Measurements from ENCODE around the gene MIER2.

The MIER2 gene

GRCh38 chr19:295687-296370 lies 48.8 kb downstream of the MIER2 start:
- DNase-seq (ENCODE audit: extremely low spot score): no peak
- ChIA-PET POLR2A (no interaction called here), CTCF (no interaction called here)
- TF ChIP-seq ZNF384 (IDR thresholded peaks at IDR 0.05) (no peak), HDGF (IDR thresholded peaks at IDR 0.05; ENCODE audit: borderline replicate concordance) (no peak), SUZ12 (IDR thresholded peaks at IDR 0.05) (no peak), SP1 (IDR thresholded peaks at IDR 0.05) (no peak), FOXM1 (IDR thresholded peaks at IDR 0.05; ENCODE audit: borderline replicate concordance) (no peak), FOXA1 (IDR thresholded peaks at IDR 0.05) (no peak), TARDBP (IDR thresholded peaks at IDR 0.05) (no peak), ELF4 (IDR thresholded peaks at IDR 0.05) (no peak), ARNT (IDR thresholded peaks at IDR 0.05) (no peak), NFRKB (IDR thresholded peaks at IDR 0.05) (no peak), LEF1 (IDR thresholded peaks at IDR 0.05; ENCODE audit: borderline replicate concordance) (no peak), FOXK2 (IDR thresholded peaks at IDR 0.05) (no peak)
- TF ChIP-seq, protein P1, sequence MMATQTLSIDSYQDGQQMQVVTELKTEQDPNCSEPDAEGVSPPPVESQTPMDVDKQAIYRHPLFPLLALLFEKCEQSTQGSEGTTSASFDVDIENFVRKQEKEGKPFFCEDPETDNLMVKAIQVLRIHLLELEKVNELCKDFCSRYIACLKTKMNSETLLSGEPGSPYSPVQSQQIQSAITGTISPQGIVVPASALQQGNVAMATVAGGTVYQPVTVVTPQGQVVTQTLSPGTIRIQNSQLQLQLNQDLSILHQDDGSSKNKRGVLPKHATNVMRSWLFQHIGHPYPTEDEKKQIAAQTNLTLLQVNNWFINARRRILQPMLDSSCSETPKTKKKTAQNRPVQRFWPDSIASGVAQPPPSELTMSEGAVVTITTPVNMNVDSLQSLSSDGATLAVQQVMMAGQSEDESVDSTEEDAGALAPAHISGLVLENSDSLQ (IDR thresholded peaks at IDR 0.05): no peak

DNA sequence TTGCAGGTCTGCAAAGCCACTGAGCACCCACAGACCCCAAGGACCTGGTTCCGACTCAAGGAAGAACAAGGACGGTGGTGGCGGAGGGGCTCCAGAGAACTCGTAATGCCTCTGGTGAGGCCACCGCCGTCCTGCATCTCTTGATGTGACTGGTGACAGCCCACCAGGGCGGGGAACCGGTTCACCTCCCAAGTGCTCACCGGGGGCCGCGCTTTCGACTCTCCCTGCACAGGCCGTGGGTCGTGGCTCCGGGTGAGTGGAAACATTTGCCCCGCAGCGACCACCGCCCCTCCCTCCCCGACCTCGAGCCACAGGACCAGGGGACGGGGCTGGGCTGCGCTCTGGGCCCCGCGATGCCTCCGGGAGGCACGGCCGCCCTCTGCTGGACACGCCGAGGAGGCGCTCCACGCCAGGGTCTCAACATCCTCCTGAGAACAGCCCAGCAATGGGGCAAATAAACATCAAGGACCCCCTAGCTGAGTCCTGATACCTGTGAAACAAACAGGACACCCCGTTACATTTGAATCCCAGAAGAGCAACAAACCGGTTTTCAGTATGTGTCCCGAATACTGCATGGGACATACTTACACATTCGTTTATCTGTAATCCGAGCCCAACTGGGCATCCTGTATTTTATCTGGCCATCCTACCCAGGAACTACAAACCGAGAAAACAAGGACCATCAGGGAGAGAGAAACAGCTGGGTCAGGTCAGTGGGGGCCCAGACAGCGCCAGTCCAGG lies 49.5 kb downstream of the MIER2 start:
- ChIA-PET POLR2A (no interaction called here), CTCF (no interaction called here)
- DNase-seq (ENCODE audit: extremely low spot score): peak; percentile 57
- TF ChIP-seq HDGF (IDR thresholded peaks at IDR 0.05; ENCODE audit: borderline replicate concordance) (no peak), TARDBP (IDR thresholded peaks at IDR 0.05) (no peak), ELF4 (IDR thresholded peaks at IDR 0.05) (no peak), L3MBTL2 (conservative IDR thresholded peaks at IDR 0.05) (no peak)
- TF ChIP-seq, protein P1 (IDR thresholded peaks at IDR 0.05): no peak

DNA sequence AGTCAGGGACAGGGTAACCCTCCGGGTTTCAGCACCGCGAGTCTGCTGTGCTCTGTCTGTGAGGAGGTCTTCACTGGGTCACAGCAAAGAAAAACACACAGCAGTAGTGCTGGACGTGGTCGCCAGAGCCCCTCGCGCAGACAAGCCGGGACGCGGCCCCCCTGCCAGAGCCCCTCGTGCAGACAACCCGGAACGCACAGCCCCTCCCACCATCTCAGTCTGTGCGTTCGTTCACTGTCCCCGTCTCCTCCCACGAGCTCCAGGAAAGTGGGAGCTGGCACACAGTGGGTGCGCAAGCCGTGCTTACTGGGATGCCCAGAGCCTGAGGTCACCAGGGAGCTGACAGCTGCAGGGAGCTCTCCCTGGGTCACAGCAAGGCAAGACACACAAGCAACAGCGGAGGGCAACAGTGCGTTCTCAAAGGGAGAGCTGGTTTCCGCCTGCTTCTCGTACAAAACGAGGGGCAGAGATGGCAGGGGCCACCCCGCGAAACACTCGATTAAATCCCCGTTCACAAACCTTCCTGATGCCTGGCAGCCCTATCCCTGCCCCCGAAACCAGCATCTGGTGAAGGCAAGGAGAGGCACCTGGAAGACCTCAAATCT lies 50.2 kb downstream of the MIER2 start:
- POLR2A ChIA-PET: no interaction called here
- CTCF ChIA-PET: no interaction called here

DNA sequence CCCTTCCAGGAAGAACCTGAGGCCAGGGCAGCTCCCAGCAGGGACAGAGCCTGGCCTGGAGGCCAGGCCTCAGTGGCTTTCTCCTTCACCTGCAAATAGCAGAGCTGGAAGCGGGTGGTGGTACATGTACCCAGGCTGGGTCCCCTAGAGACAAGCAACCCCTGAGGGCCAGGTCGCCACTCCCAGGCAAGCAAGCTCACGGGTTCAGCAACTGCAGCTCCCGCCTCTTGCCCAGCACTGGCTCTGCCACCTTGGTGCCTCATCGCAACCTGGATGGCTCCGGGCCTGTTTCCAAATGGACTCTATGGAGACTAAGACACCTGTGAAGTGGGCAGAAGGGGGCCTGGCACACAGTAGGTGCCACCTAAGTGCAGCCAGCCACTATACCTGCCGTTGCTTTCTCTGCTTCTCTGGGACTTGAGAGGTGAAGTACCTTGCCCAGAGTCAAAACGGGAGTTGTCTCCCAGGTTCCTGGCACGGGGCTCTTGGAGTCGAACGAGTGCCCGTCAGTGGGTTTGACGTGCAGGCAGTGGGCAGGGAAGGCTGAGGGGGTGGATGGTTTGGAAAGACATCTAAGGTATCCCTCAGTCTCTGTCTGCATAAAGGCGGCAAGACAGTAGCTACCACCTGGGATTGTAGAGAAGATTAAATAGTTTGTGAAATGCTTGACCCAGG lies 51.0 kb downstream of the MIER2 start:
- no peak for TF ChIP-seq TARDBP (IDR thresholded peaks at IDR 0.05)
- no peak for TF ChIP-seq L3MBTL2 (conservative IDR thresholded peaks at IDR 0.05)
- no peak for TF ChIP-seq FOXK2 (IDR thresholded peaks at IDR 0.05)
- no peak for TF ChIP-seq FOXM1 (IDR thresholded peaks at IDR 0.05; ENCODE audit: borderline replicate concordance)
- TF ChIP-seq FOXA1 (IDR thresholded peaks at IDR 0.05): no peak
- ChIA-PET CTCF (no interaction called here), POLR2A (no interaction called here)
- no peak for DNase-seq (ENCODE audit: extremely low spot score)

More for the DNA sequence above, 50.2 kb downstream of the MIER2 start:
- DNase-seq (ENCODE audit: extremely low spot score): no peak
- TF ChIP-seq SUZ12 (IDR thresholded peaks at IDR 0.05) (no peak), LEF1 (IDR thresholded peaks at IDR 0.05; ENCODE audit: borderline replicate concordance) (no peak), ZNF384 (IDR thresholded peaks at IDR 0.05) (no peak), TARDBP (IDR thresholded peaks at IDR 0.05) (no peak), FOXA1 (IDR thresholded peaks at IDR 0.05) (no peak), FOXM1 (IDR thresholded peaks at IDR 0.05; ENCODE audit: borderline replicate concordance) (no peak), ELF4 (IDR thresholded peaks at IDR 0.05) (no peak)

- ChIA-PET CTCF (no interaction called here), POLR2A (no interaction called here)
- no peak for DNase-seq (ENCODE audit: extremely low spot score)
- TF ChIP-seq ZNF384 (IDR thresholded peaks at IDR 0.05): no peak
- no peak for TF ChIP-seq ARNT (IDR thresholded peaks at IDR 0.05)
- no peak for TF ChIP-seq FOXA1 (IDR thresholded peaks at IDR 0.05)
- no peak for TF ChIP-seq FOXK2 (IDR thresholded peaks at IDR 0.05)
- TF ChIP-seq, protein P1 (IDR thresholded peaks at IDR 0.05): no peak
- no peak for TF ChIP-seq BHLHE40 (IDR thresholded peaks at IDR 0.05; ENCODE audit: borderline replicate concordance)
- no peak for TF ChIP-seq HDGF (IDR thresholded peaks at IDR 0.05; ENCODE audit: borderline replicate concordance)
- no peak for TF ChIP-seq NFRKB (IDR thresholded peaks at IDR 0.05)
- TF ChIP-seq SP1 (IDR thresholded peaks at IDR 0.05): no peak
- TF ChIP-seq FOXM1 (IDR thresholded peaks at IDR 0.05; ENCODE audit: borderline replicate concordance): no peak
- TF ChIP-seq ELF4 (IDR thresholded peaks at IDR 0.05): no peak
- no peak for TF ChIP-seq TARDBP (IDR thresholded peaks at IDR 0.05)
Measured at GRCh38 chr19:292951-293350, 51.6 kb downstream of the MIER2 start.

DNA sequence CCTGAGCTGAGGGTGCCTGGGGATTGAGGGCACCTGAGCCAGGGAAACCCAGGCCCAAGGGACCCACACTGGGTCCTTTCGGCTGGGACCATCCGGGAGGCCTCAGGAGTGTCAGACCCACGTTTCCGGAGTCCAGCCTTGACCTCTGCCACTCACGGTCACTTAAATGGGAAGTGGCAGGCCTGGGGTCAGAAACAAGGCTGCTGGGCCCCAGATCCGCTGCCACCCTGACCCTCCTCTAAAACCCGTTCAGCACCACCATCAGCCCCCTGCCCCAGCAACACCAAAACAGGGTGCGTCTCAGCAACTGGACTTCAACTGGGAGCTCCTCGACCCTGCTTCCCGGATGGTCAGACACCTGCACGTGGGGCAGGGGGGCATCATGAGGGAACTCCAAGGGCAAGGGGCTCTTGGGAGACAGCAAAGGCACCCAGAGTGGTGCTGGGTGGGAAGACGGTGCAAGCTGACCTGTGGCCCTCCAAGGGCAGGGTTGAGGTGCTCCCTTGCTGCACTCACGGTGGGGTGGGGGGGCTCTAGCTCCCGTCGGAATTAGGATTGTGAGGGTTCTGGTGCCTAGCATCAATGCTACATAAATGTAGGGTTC lies 52.2 kb downstream of the MIER2 start:
- ChIA-PET CTCF (no interaction called here), POLR2A (no interaction called here)
- no peak for DNase-seq (ENCODE audit: extremely low spot score)
- TF ChIP-seq NFRKB (IDR thresholded peaks at IDR 0.05): no peak
- no peak for TF ChIP-seq BHLHE40 (IDR thresholded peaks at IDR 0.05; ENCODE audit: borderline replicate concordance)
- no peak for TF ChIP-seq TARDBP (IDR thresholded peaks at IDR 0.05)
- TF ChIP-seq ARNT (IDR thresholded peaks at IDR 0.05): no peak
- no peak for TF ChIP-seq HDGF (IDR thresholded peaks at IDR 0.05; ENCODE audit: borderline replicate concordance)
- no peak for TF ChIP-seq FOXA1 (IDR thresholded peaks at IDR 0.05)
- no peak for TF ChIP-seq FOXK2 (IDR thresholded peaks at IDR 0.05)
- no peak for TF ChIP-seq ELF4 (IDR thresholded peaks at IDR 0.05)
- TF ChIP-seq SP1 (IDR thresholded peaks at IDR 0.05): no peak
- no peak for TF ChIP-seq SUZ12 (IDR thresholded peaks at IDR 0.05)
- TF ChIP-seq LEF1 (IDR thresholded peaks at IDR 0.05; ENCODE audit: borderline replicate concordance): no peak
